ENCODE data around the gene AKT2.

The AKT2 gene

GRCh38 chr19:40298026-40298425, 12.9 kb upstream of the AKT2 start:
- no peak for DNase-seq

- DNase-seq: no peak
These were observed 9.4 kb upstream of the AKT2 start for GRCh38 chr19:40294560-40294959.

GRCh38 chr19:40286971-40287421, 1.9 kb upstream of the AKT2 start:
- DNase-seq: no peak

GRCh38 chr19:40286235-40286970, 1.3 kb upstream of the AKT2 start:
- no peak for DNase-seq

GRCh38 chr19:40285353-40286234, 449 bp upstream of the AKT2 start:
- peak; percentile 96 to 97 for DNase-seq

GRCh38 chr19:40284251-40284500, 969 bp downstream of the AKT2 start:
- DNase-seq: no peak

GRCh38 chr19:40283414-40284250, 1.5 kb downstream of the AKT2 start:
- peak in 1 of 2 experiments; percentile 22 for DNase-seq

GRCh38 chr19:40282920-40283319, 2.2 kb downstream of the AKT2 start:
- no peak for DNase-seq

GRCh38 chr19:40282209-40282580, 3.0 kb downstream of the AKT2 start:
- DNase-seq: no peak

DNA sequence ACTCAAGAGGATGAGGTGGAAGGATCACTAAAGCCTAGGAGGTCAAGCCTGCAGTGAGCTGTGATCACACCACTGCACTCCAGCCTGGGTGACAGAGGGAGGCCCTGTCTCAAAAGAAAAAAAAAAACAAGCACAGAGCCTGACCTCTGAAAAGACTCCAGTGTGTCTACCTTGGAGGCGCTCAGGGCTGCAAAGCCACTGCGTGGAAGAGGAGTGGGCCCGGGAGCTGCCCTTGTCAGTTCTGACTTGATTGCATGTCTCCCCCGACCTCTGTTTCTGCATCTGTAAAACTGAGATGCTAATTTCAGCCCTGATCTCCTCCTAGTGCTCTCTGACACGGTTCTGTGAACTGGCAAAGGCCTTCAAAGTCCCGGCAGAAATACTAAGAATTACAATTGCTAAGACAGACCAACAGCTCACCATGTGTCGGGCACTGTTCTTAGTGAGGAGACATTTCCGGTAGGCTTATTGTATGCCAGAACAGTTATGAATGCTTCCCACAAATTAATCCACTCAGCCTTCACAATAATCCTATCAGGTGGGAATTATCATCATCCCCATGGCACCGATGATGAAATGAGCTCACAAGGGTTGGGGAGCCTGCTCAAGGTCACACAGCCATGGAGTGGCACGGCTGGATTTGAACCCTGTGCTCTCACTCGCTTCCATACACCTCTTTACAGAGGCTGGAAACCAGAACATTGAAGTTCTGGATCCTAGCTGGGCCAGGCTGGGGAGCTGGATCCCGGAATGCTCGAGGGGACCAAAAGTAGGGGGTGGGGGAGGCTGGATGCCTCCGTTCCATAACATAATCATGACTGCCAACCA, 3.5 kb downstream of the AKT2 start:
- DNase-seq: no peak

DNA sequence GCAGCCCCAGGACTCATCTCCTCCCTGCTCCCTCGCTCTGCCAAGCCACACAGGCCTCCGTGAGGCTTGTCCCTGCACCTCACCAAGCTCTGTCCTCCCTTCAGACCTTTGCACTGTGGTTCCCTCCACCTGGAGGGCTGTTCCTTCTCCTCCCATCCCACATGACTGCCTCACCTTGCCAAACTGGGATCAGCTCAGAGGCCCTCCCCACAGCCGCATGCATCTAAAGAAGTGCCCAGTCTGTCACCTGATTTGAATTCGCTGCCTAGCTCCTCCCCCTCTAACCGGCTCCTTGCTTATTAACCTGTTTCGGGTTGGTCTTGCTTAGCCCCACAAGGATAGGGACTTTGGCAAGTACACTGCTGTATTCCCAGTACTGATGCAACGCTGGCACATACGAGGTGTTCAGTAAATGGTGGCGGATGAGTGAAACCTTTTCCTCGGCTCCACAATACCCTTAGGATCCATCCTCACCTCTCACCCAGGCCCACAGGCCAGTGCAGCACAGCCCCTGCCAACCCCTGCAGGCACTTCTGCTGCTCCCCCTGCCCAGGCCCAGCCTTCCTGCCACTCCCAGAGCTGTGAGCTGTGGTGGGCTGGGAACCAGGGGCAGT, 4.4 kb downstream of the AKT2 start:
- DNase-seq: no peak

DNA sequence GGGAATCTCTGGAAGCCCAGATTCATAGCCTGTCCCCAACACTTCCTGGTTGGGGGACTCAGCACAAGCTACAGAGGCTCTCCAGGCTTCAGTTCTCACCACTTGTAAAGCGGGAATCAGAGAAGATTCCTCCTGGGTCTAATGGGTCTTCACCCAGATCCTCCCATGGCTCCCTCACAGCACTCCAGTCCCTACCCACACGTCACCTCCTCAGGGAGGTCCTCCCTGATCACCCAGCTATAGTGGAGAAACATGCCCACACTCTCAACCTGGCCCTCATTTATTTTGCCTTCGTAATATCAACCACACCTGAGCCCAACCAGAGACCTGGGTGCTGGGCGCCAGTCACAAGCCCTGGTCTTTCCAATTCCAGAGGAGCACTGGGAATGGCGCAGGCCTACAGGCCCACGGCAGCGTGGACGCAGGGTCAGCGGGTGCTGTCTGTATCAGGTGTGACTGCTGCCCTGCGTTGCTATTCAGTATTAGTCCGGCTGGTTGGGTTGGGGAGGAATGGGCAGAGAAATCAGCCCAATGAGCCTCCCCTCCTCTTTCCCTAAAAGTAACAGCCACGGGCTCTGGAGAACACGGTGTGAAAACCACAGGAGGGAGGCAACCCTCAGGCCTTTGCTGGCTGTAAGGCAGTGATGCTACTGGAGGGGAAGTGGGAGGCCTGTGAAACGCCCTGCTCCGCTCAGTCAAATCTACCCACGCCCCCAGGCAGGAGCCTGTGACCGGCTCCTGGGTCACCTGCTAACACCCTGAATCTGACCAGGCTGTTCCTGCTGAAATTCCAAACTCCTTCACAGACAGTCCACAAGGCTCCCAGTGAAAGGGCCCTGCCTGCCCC, 5.2 kb downstream of the AKT2 start:
- DNase-seq: peak in 1 of 2 experiments; percentile 31

DNA sequence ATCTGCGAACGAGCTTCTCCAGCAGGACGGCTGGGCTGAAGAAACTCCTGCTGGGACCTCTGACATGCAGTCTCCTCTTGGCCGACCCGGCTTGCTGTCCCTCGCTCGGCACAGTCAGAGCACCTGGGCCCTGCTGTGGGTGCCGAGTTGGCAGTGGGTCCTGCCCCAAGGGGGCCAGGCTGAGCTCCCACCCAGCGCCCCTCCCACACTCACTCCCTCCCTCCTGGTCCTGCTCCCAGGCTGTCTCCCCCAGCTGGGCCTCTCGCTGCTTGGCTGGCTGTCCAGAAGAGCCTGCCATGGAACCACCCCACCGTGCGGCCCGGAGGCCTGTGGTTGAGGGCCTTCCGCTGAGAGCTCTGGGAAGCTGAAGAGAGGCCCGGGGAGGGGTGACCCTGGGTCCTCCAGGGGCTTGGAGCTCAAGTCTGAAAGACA, 6.0 kb downstream of the AKT2 start:
- no peak for DNase-seq

DNA sequence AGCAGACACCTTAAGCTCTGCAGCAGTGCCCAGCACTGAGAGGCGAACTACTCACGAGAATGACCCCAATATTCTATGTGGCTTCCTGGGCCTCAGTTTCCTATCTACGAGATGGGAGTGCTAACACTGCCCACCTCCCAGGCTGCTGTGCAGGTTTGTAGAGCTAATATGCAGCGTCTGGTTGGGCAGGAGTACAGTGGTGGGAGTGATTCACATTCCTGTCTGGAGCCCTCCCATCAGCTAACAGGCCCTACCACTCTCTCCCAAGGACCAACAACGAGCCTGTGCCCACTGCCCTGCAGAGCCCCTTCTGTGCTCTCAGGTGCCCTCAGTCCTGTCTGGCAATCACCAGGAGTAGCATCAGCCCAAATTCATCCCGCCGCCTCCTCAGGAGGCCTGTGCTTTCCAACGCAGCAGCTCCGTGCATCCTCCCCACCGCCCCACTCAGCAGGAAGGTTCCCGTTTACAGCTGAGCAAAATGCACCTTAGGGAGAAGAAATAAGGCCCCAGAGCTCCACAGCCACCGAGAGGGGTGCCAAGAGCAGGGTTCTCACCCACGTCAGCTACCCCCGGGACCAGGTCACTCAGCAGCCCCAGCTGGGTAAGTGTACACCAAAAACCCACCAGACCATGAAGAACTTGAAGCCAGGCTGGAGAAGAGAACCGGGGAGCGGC, 6.6 kb downstream of the AKT2 start:
- no peak for DNase-seq

DNA sequence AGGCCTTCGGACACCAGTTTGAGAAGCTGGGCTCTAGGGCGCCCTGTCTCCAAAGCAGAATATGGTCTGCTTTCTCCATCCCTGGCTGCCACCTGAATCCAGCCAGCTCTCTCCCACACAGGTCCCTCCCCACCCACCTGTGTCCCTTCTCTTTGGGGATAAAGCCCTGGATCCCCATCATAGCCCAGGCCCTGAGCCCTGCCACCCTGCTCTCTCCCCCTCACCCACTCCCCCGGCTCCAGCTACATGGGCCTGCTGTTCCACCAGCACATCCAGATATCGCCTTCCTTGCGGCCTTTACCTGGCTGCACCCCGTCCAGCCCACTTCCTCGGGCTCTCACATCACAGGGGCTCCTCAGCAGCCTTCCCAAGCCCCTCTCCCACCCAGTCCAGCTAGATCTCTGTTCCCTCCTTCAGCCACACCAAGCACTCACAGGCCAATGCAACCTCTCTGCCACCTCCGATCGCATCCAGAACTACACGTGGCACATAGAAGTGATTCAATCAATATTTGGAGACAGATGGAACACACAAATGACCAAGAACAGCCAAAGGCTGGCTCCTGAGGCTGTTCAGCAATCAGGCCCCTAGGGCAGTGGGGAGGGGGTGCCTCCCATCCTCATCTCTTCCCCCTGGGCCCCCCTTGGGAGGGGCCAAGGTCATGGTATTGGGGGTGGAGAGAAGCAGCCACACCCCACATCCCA, 7.6 kb downstream of the AKT2 start:
- DNase-seq: no peak

GRCh38 chr19:40274585-40275544, 10.3 kb downstream of the AKT2 start:
- peak in 1 of 2 experiments; percentile 51 for DNase-seq

- DNase-seq: no peak
These were observed 11.4 kb downstream of the AKT2 start for GRCh38 chr19:40273469-40274360.

All from activated T-cell treated with anti-CD3 and anti-CD28 coated beads, Interleukin-2, amount 50 U/mL, for 48 hours (primary cell).